Renal pelvis (tissue), 4 donors: Measurements from ENCODE around the gene SLC51A. TPM values are rescaled to one million over a fixed set of nuclear protein-coding genes. Genes with fewer than 3 reads are reported as not detected.
"Not testable (repeated sequence)": the region's sequence is repeated elsewhere in the genome, so short reads cannot be mapped to it uniquely, and the experiment has no call there.

Experiments used
- DNase-seq: peaks from one replicate; pipeline ENCODE4 v3.0.0-alpha.2; 2013
- polyA plus RNA-seq, 3 donors: library from polyadenylated mRNA; unstranded; fragments of 120-200 nt; gene quantifications; one replicate each; pipeline ENCODE4 v1.2.1, GENCODE V29; 2013; ENCODE audit not compliant: insufficient read length in 3 of 3

SLC51A gene
- polyA plus RNA-seq, 3 donors = 11.3 to 18.2 (median 17.8) TPM

DNA sequence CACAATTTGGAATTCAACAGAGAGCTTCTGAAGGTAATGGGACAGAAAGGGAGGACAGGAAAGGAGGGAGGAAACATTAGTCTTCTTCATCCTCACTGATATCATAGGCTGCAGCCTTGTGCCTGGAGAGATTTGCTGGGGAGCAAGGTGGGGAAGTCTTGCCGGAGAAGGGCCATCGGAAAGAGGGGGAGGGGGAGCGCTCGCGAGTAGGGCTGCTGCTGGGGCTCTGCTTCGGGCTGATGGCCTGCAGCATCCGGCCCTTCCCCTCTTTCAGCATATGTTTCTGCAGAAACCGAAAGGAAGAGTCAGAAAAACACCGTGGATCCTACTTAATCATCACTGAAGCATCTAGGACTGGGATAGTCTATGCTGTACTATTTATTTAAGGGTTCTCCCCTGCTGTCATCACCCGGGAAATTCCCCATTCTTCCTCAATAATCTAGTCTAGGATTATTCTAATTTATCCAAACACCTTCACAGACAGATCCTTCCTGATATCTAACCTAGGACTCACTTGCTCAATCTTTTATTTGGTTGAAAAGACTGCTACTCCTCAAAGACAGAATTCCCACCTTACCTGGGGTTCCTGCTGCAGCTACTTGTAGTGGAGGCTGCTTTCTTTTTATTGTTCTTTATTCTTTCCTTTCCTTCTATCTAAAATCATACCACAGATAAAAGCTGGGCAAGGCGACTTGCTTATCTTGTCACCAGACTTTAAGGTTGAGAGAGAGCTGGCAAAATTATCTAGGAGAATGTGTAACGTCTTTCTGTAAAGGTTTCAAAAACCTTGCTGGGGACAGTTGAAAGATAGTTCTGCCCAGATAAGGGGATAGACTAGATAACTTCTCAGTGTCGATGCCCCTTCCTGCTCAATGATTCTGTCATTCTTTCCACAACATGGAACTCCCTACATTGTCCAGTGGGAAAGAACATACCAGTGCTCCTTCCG is 22.6 kb downstream of the SLC51A start:
- DNase-seq = no peak

DNA sequence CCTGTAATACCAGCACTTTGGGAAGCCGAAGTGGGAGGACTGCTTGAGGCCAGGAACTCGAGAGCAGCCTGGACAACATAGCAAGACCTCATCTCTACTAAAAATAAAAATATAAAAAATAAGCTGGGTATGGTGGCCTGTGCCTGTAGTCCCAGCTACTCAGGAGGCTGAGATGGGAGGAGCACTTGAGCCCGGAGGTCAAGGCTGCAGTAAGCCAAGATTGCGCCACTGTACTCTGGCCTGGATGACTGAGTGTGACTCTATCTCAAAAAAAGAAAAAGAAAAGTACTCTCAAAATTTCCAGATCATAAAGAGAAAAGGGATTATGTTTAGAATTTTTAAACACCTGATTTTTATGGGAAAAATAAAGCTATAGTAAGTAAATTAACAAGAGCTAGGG is 24.1 kb downstream of the SLC51A start:
- DNase-seq = no peak

DNA sequence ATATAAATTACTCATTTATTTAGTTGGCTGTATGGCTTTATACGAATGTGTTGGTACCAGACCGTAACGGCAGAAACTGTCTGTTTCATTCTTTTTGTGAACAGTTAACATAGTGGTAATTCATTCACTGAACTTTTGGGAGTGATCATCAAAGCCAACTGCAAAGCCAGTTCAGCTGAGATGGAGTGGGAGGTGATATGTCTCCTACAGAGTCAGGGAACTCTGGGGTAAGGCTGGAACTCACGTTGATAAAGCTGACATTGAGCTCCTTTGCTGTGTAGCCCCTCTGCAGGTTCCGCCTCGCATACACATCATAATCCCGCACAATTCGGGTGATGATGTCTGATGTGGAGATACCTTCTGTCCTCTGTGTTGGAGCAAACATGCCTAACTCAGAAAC is 25.4 kb downstream of the SLC51A start:
- no peak for DNase-seq

DNA sequence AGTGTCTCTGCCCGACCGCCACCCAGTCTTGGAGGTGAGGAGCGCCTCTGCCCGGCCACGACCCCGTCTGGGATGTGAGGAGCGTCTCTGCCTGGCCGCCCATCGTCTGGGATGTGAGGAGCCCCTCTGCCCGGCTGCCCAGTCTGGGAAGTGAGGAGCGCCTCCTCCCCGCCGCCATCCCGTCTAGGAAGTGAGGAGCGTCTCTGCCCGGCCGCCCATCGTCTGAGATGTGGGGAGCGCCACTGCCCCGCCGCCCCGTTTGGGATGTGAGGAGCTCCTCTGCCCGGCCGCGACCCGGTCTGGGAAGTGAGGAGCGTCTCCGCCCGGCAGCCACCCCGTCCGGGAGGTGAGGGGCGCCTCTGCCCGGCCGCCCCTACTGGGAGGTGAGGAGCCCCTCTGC is 27.8 kb downstream of the SLC51A start:
- not testable (repeated sequence) for DNase-seq

DNA sequence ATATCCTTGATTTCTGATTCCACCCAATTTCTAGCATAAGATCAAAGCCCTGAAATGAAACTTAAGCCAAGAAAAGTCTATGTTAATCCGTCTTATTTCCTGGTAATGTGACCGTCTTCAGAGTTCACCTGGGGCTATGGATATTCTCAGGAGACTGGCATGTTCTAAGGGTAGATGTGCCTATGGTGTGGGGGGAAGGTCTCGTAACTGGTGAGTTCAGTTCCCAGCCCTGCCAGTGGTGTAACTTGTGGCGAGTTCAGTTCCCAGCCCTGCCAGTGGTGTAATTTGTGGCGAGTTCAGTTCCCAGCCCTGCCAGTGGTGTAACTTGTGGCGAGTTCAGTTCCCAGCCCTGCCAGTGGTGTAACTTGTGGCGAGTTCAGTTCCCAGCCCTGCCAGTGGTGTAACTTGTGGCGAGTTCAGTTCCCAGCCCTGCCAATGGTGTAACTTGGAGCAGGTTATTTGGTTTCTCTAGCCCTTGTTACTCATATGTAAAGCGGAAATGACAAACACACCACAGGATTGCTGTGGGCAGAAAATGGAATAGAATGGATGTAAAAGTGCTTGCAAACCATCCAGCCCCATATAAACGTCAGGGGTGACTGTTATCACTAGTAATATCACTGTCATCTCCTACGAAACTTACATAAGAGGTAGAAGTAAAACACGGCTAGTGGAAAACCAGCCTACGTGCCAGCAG is 30.4 kb downstream of the SLC51A start:
- DNase-seq = no peak

DNA sequence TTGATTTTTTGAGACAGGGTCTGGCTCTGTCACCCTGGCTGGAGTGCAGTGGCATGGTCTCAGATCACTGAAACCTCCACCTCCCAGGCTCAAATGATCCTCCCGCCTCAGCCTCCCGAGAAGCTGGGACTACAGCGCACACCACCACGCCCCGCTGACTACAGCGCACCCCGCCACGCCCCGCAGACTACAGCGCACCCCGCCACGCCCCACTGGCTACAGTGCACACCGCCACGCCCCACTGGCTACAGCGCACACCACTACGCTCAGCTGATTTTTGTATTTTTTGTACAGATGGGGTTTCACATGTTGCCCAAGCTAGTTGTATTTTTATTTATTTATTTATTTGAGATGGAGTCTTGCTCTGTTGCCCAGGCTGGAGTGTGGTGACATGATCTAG is 35.6 kb downstream of the SLC51A start:
- no peak for DNase-seq

DNA sequence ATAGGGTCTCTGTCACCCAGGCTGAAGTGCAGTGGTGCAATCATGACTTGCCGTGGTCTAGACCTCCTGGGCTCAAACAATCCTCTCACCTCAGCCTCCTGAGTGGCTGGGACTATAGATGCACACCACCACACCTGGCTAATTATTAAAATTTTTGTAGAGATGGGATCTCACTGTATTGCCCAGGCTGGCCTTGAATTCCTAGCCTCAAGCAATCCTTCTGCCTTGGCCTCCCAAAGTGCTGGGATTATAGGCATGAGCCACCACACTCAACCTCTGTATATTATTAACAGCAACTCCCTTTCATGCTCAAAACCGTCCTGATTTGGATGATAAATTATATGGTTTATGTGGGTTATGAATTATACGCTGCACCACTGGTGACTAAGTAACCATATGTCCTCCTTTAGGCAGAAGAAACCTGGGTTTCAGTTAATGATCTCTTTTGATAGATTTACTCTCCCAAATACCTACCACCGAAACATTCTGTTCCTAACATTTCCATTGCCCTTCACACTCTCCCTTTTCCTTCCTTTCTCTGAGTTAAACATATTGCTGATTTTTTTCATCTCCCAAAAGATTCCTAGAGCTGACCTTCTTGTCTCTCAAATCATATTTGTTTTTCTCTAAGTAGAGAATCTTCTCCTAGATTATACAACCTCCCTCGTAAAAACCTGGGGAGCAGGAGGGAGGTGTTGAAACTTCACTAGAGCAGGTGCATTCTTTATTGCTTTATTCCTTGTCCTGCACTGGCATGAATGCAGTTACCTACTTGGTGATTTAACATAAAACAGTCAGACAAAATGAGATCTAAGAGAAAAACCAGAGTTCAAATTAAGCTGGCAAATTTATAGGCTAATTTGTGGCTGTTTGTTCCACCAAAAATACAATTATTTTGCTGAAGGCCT is 38.3 kb downstream of the SLC51A start:
- DNase-seq = no peak

GRCh38 chr3:196255776-196256175 is 39.4 kb downstream of the SLC51A start:
- no peak for DNase-seq

DNA sequence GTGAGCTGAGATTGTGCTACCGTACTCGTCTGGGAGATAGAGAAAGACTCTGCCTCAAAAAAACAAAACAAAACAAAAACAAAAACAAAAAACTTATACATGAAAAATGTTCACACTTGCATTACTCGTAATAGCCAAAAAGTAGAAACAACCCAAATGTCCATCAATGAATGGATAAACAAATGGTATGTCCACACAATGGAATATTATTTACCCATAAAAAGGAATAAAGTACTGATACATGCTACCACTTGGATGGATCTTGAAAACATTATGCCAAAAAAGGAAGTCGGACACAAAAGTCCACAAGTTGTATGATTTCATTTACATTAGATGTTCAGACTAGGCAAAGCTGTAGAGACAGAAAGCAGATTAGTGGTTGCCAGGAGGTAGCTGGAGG is 44.5 kb downstream of the SLC51A start:
- DNase-seq = no peak

GRCh38 chr3:196263819-196264218 is 47.5 kb downstream of the SLC51A start:
- DNase-seq = no peak

DNA sequence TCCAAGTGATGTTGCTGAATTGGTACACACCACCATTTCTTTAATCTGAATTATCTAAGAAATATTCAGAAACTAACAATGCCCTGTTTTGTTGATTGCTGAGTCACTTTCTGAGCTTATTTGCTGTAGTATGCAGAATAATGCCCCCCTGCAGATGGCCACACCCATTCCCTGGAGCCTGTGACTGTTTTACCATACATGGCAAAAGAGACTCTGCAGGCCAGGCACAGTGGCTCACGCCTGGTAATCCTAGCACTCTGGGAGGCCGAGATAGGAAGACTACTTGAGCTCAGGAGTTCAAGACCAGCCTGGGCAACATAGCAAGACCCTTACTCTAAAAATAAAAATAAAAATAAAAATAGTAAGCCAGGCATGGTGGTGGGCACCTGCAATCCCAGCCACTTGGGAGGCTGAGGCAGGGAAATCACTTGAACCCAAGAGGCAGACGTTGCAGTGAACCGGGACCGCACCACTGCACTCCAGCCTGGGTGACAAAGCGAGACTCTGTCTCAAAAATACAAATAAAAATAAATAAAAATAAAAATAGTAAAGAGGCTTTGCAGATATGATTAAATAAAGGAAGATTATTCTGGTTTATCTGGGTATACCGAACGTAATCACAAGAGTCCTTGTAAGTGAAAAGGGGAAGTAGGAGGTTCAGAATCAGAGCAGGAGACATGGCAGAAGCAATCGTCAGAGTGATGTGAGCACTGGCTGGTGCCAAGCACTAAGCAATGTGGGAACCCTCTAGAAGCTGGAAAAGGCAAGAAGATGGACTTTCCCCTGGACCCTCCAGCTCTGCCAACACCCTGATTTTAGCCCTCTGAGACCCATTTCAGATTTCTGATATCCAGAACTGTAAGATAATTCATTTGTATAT is 52.2 kb downstream of the SLC51A start:
- DNase-seq = no peak

DNA sequence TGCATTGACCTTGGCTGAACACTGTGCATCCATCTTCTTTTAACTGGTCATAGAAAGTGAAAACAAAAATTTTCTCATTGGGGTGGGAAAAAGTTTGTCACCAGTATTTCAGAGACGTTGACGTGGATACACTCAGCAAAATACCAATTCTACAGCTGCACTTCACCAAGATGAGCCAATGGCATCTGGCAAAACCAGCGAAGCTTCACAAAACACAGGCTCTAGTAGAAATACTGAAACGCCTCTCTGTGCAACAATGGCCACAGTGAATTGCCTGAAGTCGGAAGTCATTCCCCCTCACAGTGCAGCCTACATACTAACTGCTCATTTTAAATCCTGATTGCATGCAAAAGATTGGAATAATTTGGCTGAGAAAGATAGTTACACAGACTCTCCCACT is 54.2 kb downstream of the SLC51A start:
- no peak for DNase-seq

DNA sequence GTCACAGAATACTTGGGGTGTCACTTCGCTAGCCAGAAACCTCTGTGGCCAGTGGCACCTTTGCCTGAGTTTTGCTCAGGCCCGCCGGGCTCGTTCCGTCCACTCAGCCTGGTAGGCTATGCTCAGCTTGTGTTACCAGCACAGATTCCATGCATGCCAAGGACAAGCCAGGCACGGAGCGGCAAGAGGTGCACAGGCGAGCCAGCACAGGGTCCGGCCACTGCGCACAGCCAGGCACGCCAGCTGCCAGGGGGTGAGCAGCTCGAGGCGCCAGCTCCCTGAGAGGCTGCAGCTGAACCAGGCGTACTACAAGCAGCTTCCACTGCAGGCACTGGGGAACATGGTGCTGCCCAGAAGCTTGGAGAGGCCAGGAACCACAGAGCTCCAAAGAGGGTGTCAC is 56.5 kb downstream of the SLC51A start:
- no peak for DNase-seq

DNA sequence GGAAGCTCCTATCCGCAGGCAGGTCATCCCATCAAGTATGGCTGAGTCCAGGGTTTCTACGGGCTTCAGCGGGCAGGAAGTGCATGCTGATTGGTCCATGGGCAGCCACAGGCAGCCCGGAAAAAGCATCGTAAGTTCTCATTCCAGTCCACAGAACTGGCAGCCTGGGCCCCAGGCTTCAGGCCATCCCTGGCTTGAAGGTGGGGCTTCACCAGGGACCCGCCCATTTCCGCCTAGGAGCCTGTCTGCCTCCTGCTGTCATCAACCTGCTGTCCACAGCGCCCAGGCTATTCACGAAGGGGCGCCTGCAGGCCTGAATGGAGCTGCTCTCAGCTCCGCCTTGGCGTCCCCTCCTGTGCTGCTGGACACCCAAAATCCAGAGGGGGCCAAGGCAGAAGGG is 57.3 kb downstream of the SLC51A start:
- DNase-seq = no peak

DNA sequence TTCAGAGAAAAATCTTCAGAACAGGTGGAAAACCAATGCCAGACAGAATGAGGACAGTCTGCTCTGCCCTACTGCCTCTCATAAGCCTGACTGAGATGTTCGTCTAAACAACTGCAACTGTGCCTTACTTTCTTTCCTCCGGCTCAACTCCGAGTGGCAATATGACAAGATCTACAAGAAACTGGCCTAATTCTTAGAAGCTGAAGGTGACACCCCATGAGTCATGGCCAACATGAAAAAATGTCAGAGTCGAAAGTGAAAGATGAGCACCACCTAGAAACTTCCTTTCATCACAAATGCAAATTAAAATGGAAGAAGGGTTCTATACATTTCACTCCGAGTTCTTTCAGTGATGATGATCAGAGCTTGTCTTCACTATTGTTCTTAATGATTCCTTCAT is 58.3 kb downstream of the SLC51A start:
- DNase-seq = no peak

GRCh38 chr3:196275126-196275525 is 58.8 kb downstream of the SLC51A start:
- DNase-seq = no peak

DNA sequence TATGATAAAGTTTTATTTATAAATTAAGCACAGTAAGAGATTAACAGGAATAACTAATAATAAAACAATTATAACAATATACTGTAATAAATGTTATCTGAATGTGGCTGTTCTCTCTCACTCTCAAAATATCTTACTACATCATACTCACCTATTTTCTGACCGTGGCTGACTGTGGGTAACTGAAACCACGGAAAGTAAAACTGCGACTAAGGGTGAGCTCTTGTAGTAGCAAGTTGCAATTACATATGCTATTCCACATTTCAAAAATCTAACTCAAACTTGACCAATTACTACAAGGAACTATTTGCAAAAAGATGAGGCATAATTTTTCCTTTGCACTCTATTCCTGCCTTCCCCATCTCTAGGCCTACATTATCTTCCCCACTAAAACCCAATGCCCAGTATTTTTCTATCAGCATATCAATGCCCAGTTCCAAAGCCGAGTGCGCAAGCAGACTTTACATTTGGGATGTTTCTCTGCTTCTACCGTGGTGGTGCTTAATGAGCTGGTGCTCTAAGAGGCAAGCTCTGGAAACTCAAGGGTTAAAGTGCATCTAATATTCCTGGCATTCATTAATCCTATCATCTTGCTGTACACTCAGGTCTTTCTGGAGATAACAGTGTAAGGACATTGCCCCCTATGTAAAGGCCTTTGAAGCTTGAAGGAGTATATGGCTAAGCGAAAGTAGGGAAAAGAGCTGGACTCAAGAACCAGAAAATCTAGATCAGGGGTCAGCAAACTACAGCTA is 64.5 kb downstream of the SLC51A start:
- DNase-seq = no peak

DNA sequence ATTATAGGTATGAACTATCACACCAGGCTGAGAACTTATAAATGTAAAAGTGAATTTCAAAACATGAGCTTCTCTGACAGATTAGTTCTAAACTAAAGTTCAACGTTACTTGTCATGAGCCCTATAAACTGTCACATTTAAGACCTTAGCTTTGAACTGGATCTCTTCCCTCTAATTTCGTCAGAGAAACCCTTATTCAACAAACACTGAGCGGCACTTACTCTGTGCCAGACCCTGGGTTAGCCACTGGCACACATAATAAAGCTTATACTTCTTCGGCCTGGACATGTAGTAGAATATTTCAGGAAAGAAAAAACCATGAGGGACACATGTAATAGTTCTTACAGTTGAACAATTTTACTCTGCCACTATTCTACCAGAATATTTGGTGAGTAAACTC is 65.6 kb downstream of the SLC51A start:
- DNase-seq = no peak
